Measurements from ENCODE around the gene JAKMIP1.

JAKMIP1 gene

GRCh38 chr4:6193399-6193798, 7.0 kb downstream of the JAKMIP1 start:
- no peak overlapping the region for H3K4me2 ChIP-seq (ENCODE audit: low read depth, low read length, poor library complexity, severe bottlenecking)
- no peaks in the 10 kb centered on the region for H3K9me3 ChIP-seq (ENCODE audit: insufficient read depth, low read depth, low read length)
- no peaks in the 10 kb centered on the region for H3F3A ChIP-seq (ENCODE audit: low read depth)
- H3K27me3 ChIP-seq (ENCODE audit: insufficient read depth, low read length, poor library complexity, severe bottlenecking), result no peaks in the 10 kb centered on the region
- no peaks in the 10 kb centered on the region for H4K20me1 ChIP-seq (ENCODE audit: insufficient read depth, low read length, poor library complexity, severe bottlenecking)
- no peaks in the 10 kb centered on the region for H3K79me2 ChIP-seq (ENCODE audit: insufficient read depth, low read length)
- no peak overlapping the region for H3K9ac ChIP-seq (ENCODE audit: low read depth, low read length, poor library complexity, severe bottlenecking)
- H2AFZ ChIP-seq (ENCODE audit: low read length), result no peak overlapping the region
- H3K4me3 ChIP-seq (ENCODE audit: low read length, poor library complexity, severe bottlenecking), result no peak overlapping the region
- H3K4me1 ChIP-seq (ENCODE audit: insufficient read depth, low read length, poor library complexity, severe bottlenecking), result no peaks in the 10 kb centered on the region
- H3K36me3 ChIP-seq (ENCODE audit: insufficient read depth, low read length), result no peaks in the 10 kb centered on the region
- TF ChIP-seq EZH2phosphoT487 (IDR thresholded peaks at IDR 0.05; ENCODE audit: borderline replicate concordance), result no peak
- no peak for TF ChIP-seq CTCF (conservative IDR thresholded peaks at IDR 0.05; ENCODE audit: low read length)
- no peaks in the 10 kb centered on the region for H3K9me2 ChIP-seq (replicated peaks; ENCODE audit: low read depth, low read length)

- TF ChIP-seq EZH2phosphoT487 (IDR thresholded peaks at IDR 0.05; ENCODE audit: borderline replicate concordance) (no peak), CTCF (conservative IDR thresholded peaks at IDR 0.05; ENCODE audit: low read length) (no peak)
- H3K27me3 ChIP-seq (ENCODE audit: insufficient read depth, low read length, poor library complexity, severe bottlenecking), result no peaks in the 10 kb centered on the region
- no peaks in the 10 kb centered on the region for H3K9me3 ChIP-seq (ENCODE audit: insufficient read depth, low read depth, low read length)
- H3K36me3 ChIP-seq (ENCODE audit: insufficient read depth, low read length), result no peaks in the 10 kb centered on the region
- H3K4me1 ChIP-seq (ENCODE audit: insufficient read depth, low read length, poor library complexity, severe bottlenecking), result no peaks in the 10 kb centered on the region
- no peaks in the 10 kb centered on the region for H3K9me2 ChIP-seq (replicated peaks; ENCODE audit: low read depth, low read length)
- H3F3A ChIP-seq (ENCODE audit: low read depth), result no peaks in the 10 kb centered on the region
- no peak overlapping the region for H3K4me2 ChIP-seq (ENCODE audit: low read depth, low read length, poor library complexity, severe bottlenecking)
- H3K4me3 ChIP-seq (ENCODE audit: low read length, poor library complexity, severe bottlenecking), result no peak overlapping the region
- no peak overlapping the region for H2AFZ ChIP-seq (ENCODE audit: low read length)
- H3K9ac ChIP-seq (ENCODE audit: low read depth, low read length, poor library complexity, severe bottlenecking), result no peak overlapping the region
- no peaks in the 10 kb centered on the region for H4K20me1 ChIP-seq (ENCODE audit: insufficient read depth, low read length, poor library complexity, severe bottlenecking)
- H3K79me2 ChIP-seq (ENCODE audit: insufficient read depth, low read length), result no peaks in the 10 kb centered on the region
Measured at GRCh38 chr4:6192245-6192644, 8.1 kb downstream of the JAKMIP1 start.

GRCh38 chr4:6191448-6192130, 8.8 kb downstream of the JAKMIP1 start:
- no peak overlapping the region for H2AFZ ChIP-seq (ENCODE audit: low read length)
- no peak for TF ChIP-seq EZH2phosphoT487 (IDR thresholded peaks at IDR 0.05; ENCODE audit: borderline replicate concordance)
- TF ChIP-seq CTCF (conservative IDR thresholded peaks at IDR 0.05; ENCODE audit: low read length), result peak; percentile 40
- H3K9ac ChIP-seq (ENCODE audit: low read depth, low read length, poor library complexity, severe bottlenecking), result no peak overlapping the region
- H3K36me3 ChIP-seq (ENCODE audit: insufficient read depth, low read length), result no peaks in the 10 kb centered on the region
- no peak overlapping the region for H3K4me2 ChIP-seq (ENCODE audit: low read depth, low read length, poor library complexity, severe bottlenecking)
- H4K20me1 ChIP-seq (ENCODE audit: insufficient read depth, low read length, poor library complexity, severe bottlenecking), result no peaks in the 10 kb centered on the region
- H3K4me3 ChIP-seq (ENCODE audit: low read length, poor library complexity, severe bottlenecking), result no peak overlapping the region
- H3K4me1 ChIP-seq (ENCODE audit: insufficient read depth, low read length, poor library complexity, severe bottlenecking), result no peaks in the 10 kb centered on the region
- no peaks in the 10 kb centered on the region for H3F3A ChIP-seq (ENCODE audit: low read depth)
- no peaks in the 10 kb centered on the region for H3K27me3 ChIP-seq (ENCODE audit: insufficient read depth, low read length, poor library complexity, severe bottlenecking)
- no peaks in the 10 kb centered on the region for H3K9me2 ChIP-seq (replicated peaks; ENCODE audit: low read depth, low read length)
- no peaks in the 10 kb centered on the region for H3K9me3 ChIP-seq (ENCODE audit: insufficient read depth, low read depth, low read length)
- H3K79me2 ChIP-seq (ENCODE audit: insufficient read depth, low read length), result no peaks in the 10 kb centered on the region

All from Loucy (cell line).